Measurements from ENCODE around the gene CRYAA. TPM values are rescaled to one million over a fixed set of nuclear protein-coding genes. Genes with fewer than 3 reads are reported as not detected.
"Not testable (repeated sequence)": the region's sequence is repeated elsewhere in the genome, so short reads cannot be mapped to it uniquely, and the experiment has no call there.

Gene CRYAA
- total and polyA plus RNA-seq, 2 of the 8 experiments (the other 6 are each of a cell fraction or from before 2014, with no cell fraction given): not detected

- H3K23me2 ChIP-seq (ENCODE audit: low read depth, low read length); H2BK15ac ChIP-seq (ENCODE audit: low read length); H3K9me3 ChIP-seq (ENCODE audit: insufficient read depth in 2 of 2, low read depth in 1 of 2, low read length in 1 of 2); FAIRE-seq; H3K4me1 ChIP-seq (replicated peaks in 1 of 4; ENCODE audit: control insufficient read depth in 3 of 4, insufficient read depth in 4 of 4, low read length in 3 of 4); H3K56ac ChIP-seq (replicated peaks; ENCODE audit: insufficient read length, low read depth, low read length); H4K8ac ChIP-seq (ENCODE audit: extremely low read depth, insufficient read depth, low read length); CTCF ChIA-PET (ENCODE audit: partially characterized antibody); H3K9ac ChIP-seq (replicated peaks in 1 of 4; ENCODE audit: extremely low read depth in 1 of 4, low read depth in 3 of 4, low read length in 3 of 4); H4K20me1 ChIP-seq (replicated peaks in 1 of 2; ENCODE audit: control insufficient read depth in 1 of 2, insufficient read depth in 2 of 2, low read length in 2 of 2); H2BK120ac ChIP-seq (replicated peaks; ENCODE audit: low read depth, low read length); H3K4me3 ChIP-seq (ENCODE audit: extremely low read depth in 1 of 4, insufficient read depth in 2 of 4, low read depth in 3 of 4, low read length in 4 of 4); H3K27ac ChIP-seq (ENCODE audit: low read depth, low read length); H2AK5ac ChIP-seq (ENCODE audit: low read depth, low read length); H3K23ac ChIP-seq (ENCODE audit: insufficient read length); DNase-seq (ENCODE audit: low read depth in 1 of 2, low spot score in 2 of 2); H4K91ac ChIP-seq (replicated peaks; ENCODE audit: insufficient read length, low read length); H3K4ac ChIP-seq (replicated peaks; ENCODE audit: insufficient read length, low read depth, low read length); POLR2A ChIA-PET (ENCODE audit: partially characterized antibody); H3K18ac ChIP-seq (ENCODE audit: extremely low read depth, low read length); H3K79me2 ChIP-seq (ENCODE audit: control insufficient read depth in 1 of 2, insufficient read depth in 2 of 2, low read length in 2 of 2); H3K4me2 ChIP-seq (ENCODE audit: insufficient read depth in 1 of 2, low read depth in 2 of 2, low read length in 2 of 2); H2AFZ ChIP-seq (ENCODE audit: low read length); H2BK5ac ChIP-seq (ENCODE audit: low read depth, low read length); H4K5ac ChIP-seq (ENCODE audit: insufficient read length, low read depth, low read length); H3K36me3 ChIP-seq (ENCODE audit: control insufficient read depth in 2 of 4, insufficient read depth in 4 of 4, low read length in 3 of 4); H3K27me3 ChIP-seq (replicated peaks in 1 of 4; ENCODE audit: control insufficient read depth in 3 of 4, extremely low read depth in 1 of 4, insufficient read depth in 3 of 4, low read length in 3 of 4); H3K79me1 ChIP-seq (ENCODE audit: low read depth, low read length); H3K14ac ChIP-seq (ENCODE audit: insufficient read length); H2BK12ac ChIP-seq (ENCODE audit: low read depth, low read length); H2BK20ac ChIP-seq (ENCODE audit: low read length): not testable (repeated sequence)
- WGBS, 2 experiments (ENCODE audit: extremely low coverage in 1 of 2, insufficient coverage in 1 of 2, insufficient read length in 1 of 2, insufficient replicate concordance in 2 of 2, low coverage in 1 of 2, low lambda C conversion rate in 2 of 2, missing lambda C conversion rate in 1 of 2): no CpG with 5 or more reads among the region's 3 CpGs
These were observed 4.0 kb upstream of the CRYAA start for GRCh38 chr21:43164823-43165222.

- H3K4me1 ChIP-seq (replicated peaks in 1 of 4; ENCODE audit: control insufficient read depth in 3 of 4, insufficient read depth in 4 of 4, low read length in 3 of 4); H3K23ac ChIP-seq (ENCODE audit: insufficient read length); H4K20me1 ChIP-seq (replicated peaks in 1 of 2; ENCODE audit: control insufficient read depth in 1 of 2, insufficient read depth in 2 of 2, low read length in 2 of 2); H2BK12ac ChIP-seq (ENCODE audit: low read depth, low read length); H3K23me2 ChIP-seq (ENCODE audit: low read depth, low read length); H3K27ac ChIP-seq (ENCODE audit: low read depth, low read length); H3K4me2 ChIP-seq (ENCODE audit: insufficient read depth in 1 of 2, low read depth in 2 of 2, low read length in 2 of 2); H2AK5ac ChIP-seq (ENCODE audit: low read depth, low read length); H2BK5ac ChIP-seq (ENCODE audit: low read depth, low read length); H3K9me3 ChIP-seq (ENCODE audit: insufficient read depth in 2 of 2, low read depth in 1 of 2, low read length in 1 of 2); H3K14ac ChIP-seq (ENCODE audit: insufficient read length); H2AFZ ChIP-seq (ENCODE audit: low read length); H3K56ac ChIP-seq (replicated peaks; ENCODE audit: insufficient read length, low read depth, low read length); H2BK120ac ChIP-seq (replicated peaks; ENCODE audit: low read depth, low read length); CTCF ChIA-PET (ENCODE audit: partially characterized antibody); H4K8ac ChIP-seq (ENCODE audit: extremely low read depth, insufficient read depth, low read length); H3K4ac ChIP-seq (replicated peaks; ENCODE audit: insufficient read length, low read depth, low read length); H3K36me3 ChIP-seq (ENCODE audit: control insufficient read depth in 2 of 4, insufficient read depth in 4 of 4, low read length in 3 of 4); DNase-seq (ENCODE audit: low read depth in 1 of 2, low spot score in 2 of 2); H4K5ac ChIP-seq (ENCODE audit: insufficient read length, low read depth, low read length); FAIRE-seq; H3K18ac ChIP-seq (ENCODE audit: extremely low read depth, low read length); H3K79me1 ChIP-seq (ENCODE audit: low read depth, low read length); H2BK15ac ChIP-seq (ENCODE audit: low read length); H3K9ac ChIP-seq (replicated peaks in 1 of 4; ENCODE audit: extremely low read depth in 1 of 4, low read depth in 3 of 4, low read length in 3 of 4); H3K4me3 ChIP-seq (ENCODE audit: extremely low read depth in 1 of 4, insufficient read depth in 2 of 4, low read depth in 3 of 4, low read length in 4 of 4); H3K79me2 ChIP-seq (ENCODE audit: control insufficient read depth in 1 of 2, insufficient read depth in 2 of 2, low read length in 2 of 2); POLR2A ChIA-PET (ENCODE audit: partially characterized antibody); H2BK20ac ChIP-seq (ENCODE audit: low read length); H3K27me3 ChIP-seq (replicated peaks in 1 of 4; ENCODE audit: control insufficient read depth in 3 of 4, extremely low read depth in 1 of 4, insufficient read depth in 3 of 4, low read length in 3 of 4); H4K91ac ChIP-seq (replicated peaks; ENCODE audit: insufficient read length, low read length): not testable (repeated sequence)
- WGBS, 2 experiments (ENCODE audit: extremely low coverage in 1 of 2, insufficient coverage in 1 of 2, insufficient read length in 1 of 2, insufficient replicate concordance in 2 of 2, low coverage in 1 of 2, low lambda C conversion rate in 2 of 2, missing lambda C conversion rate in 1 of 2): 80% methylated on average over 1 of the region's 15 CpGs; no CpG with 5 or more reads in 1 of the 2 experiments
These were observed 3.1 kb upstream of the CRYAA start for GRCh38 chr21:43165734-43166133.
